A549 (cell line): ENCODE results near the gene DGKA. TPM values are rescaled to one million over a fixed set of nuclear protein-coding genes. Genes with fewer than 3 reads are reported as not detected.

Experiments used
- ATAC-seq, 2 experiments: fragments of 200-7000 bp in 1 of 2; fragments of >200 bp in 1 of 2; cut with Nextera tagmentation in 1 of 2; cut with Tn5 transposase in 1 of 2; 3 replicates each; pipeline versions ENCODE4 v1.8.0 to v1.9.1; 2018 to 2020; ENCODE audit warnings: mild to moderate bottlenecking in 1 of 2, moderate library complexity in 1 of 2
- CTCF ChIA-PET: fragments of 300-600 bp; sonication (Branson Sonifier 250); formaldehyde crosslinking; extraction: SDS; loops from one replicate; lab custom pipeline; 2021; ENCODE audit warnings: antibody characterized with exemption, inconsistent platforms; lab: Yijun Ruan, JAX
- POLR2A ChIA-PET: fragments of 350-600 bp; formaldehyde crosslinking; extraction: SDS; loops from one replicate; lab custom pipeline; 2021; ENCODE audit warnings: antibody characterized with exemption, inconsistent platforms; lab: Yijun Ruan, JAX
- DNase-seq, 2 experiments: peaks; one replicate each; pipeline versions ENCODE4 v3.0.0 to v3.0.0-alpha.2; 2011 to 2016; ENCODE audit warnings: low read depth in 1 of 2, low spot score in 1 of 2
- FAIRE-seq: peaks from 2 replicates; lab custom pipeline; 2011; peaks lifted over from hg19 to GRCh38; lab: Jason Lieb, UNC
- H3K27ac ChIP-seq, 2 experiments: fragments of >200 bp; sonication (Bioruptor Twin); formaldehyde crosslinking; 3 replicates each; pipeline ENCODE4 v1.5.1; 2016 to 2017
- H3K4me1 ChIP-seq: fragments of >200 bp; sonication (Bioruptor Twin); formaldehyde crosslinking; 3 replicates; pipeline ENCODE4 v1.6.1; 2016
- H3K4me2 ChIP-seq: fragments of >200 bp; sonication (Bioruptor Twin); formaldehyde crosslinking; 3 replicates; pipeline ENCODE4 v1.6.1; 2016
- H3K4me3 ChIP-seq: fragments of >200 bp; sonication (Bioruptor Twin); formaldehyde crosslinking; 3 replicates; pipeline ENCODE4 v1.5.1; 2016
- H3K9me3 ChIP-seq: fragments of >200 bp; sonication (Bioruptor Twin); formaldehyde crosslinking; 3 replicates; pipeline ENCODE4 v1.6.1; 2016
- ATOH8 ChIP-seq: fragments of 250-450 bp; sonication (Bioruptor Pico); IDR thresholded peaks from 2 replicates; pipeline ENCODE4 v1.5.0; 2020; ENCODE audit warnings: low read depth, mild to moderate bottlenecking, moderate library complexity
- BHLHE40 ChIP-seq: IDR thresholded peaks from 2 replicates; pipeline ENCODE4 v1.6.1; 2012; ENCODE audit warnings: low read depth, low read length, inconsistent platforms
- CBX8 ChIP-seq: fragments of 200-600 bp; sonication (generic); IDR thresholded peaks from 2 replicates; pipeline ENCODE4 v1.6.1; 2016
- CEBPB ChIP-seq, 2 experiments: fragments of >200 bp in 1 of 2; sonication (Bioruptor Twin) in 1 of 2; formaldehyde crosslinking in 1 of 2; IDR thresholded peaks; 2 replicates each; pipeline ENCODE4 v1.6.1; 2012 to 2016
- CHD2 ChIP-seq: fragments of 150-350 bp; IDR thresholded peaks from 2 replicates; pipeline ENCODE4 v1.6.1; 2014; ENCODE audit warnings: low read length; ENCODE audit not compliant: partially characterized antibody
- ELK1 ChIP-seq: fragments of 150-350 bp; IDR thresholded peaks from 2 replicates; pipeline ENCODE4 v1.6.1; 2014; ENCODE audit warnings: low read depth, mild to moderate bottlenecking, low read length
- ESRRA ChIP-seq: fragments of 150-350 bp; IDR thresholded peaks from 2 replicates; pipeline ENCODE4 v1.6.1; 2014; ENCODE audit warnings: mild to moderate bottlenecking, low read length, borderline replicate concordance
- HES2 ChIP-seq: fragments of >200 bp; sonication (Bioruptor Twin); formaldehyde crosslinking; IDR thresholded peaks from 2 replicates; pipeline ENCODE4 v1.6.1; 2016
- HEYL ChIP-seq: fragments of 250-450 bp; sonication (Bioruptor Pico); IDR thresholded peaks from 2 replicates; pipeline ENCODE4 v1.8.0; 2021; ENCODE audit warnings: mild to moderate bottlenecking, moderate library complexity
- HMGXB4 ChIP-seq: fragments of 250-450 bp; sonication (Bioruptor Pico); IDR thresholded peaks from 2 replicates; pipeline ENCODE4 v1.5.0; 2021; ENCODE audit warnings: mild to moderate bottlenecking, moderate library complexity, borderline replicate concordance
- HOXA7 ChIP-seq: fragments of 250-450 bp; sonication (Bioruptor Pico); IDR thresholded peaks from 2 replicates; pipeline ENCODE4 v1.5.0; 2020; ENCODE audit warnings: mild to moderate bottlenecking, moderate library complexity
- HOXB5 ChIP-seq: fragments of 250-450 bp; sonication (Bioruptor Pico); IDR thresholded peaks from 2 replicates; pipeline ENCODE4 v1.5.0; 2020; ENCODE audit warnings: mild to moderate bottlenecking, moderate library complexity
- JUN ChIP-seq, 2 experiments: fragments of >200 bp; sonication (Bioruptor Twin); formaldehyde crosslinking; IDR thresholded peaks; 2 replicates in 1 of 2; 3 replicates in 1 of 2; pipeline ENCODE4 v1.6.1; 2016 to 2017
- KDM1A ChIP-seq: fragments of 200-600 bp; sonication (generic); IDR thresholded peaks from 2 replicates; pipeline ENCODE4 v1.6.1; 2016; ENCODE audit warnings: low read depth, mild to moderate bottlenecking
- MAZ ChIP-seq: fragments of 150-350 bp; IDR thresholded peaks from 2 replicates; pipeline ENCODE4 v1.6.1; 2014; ENCODE audit warnings: antibody characterized with exemption, low read depth, low read length, borderline replicate concordance
- NR3C1 ChIP-seq: fragments of >200 bp; sonication (Bioruptor Twin); formaldehyde crosslinking; IDR thresholded peaks from 3 replicates; pipeline ENCODE4 v1.6.1; 2017
- PHF8 ChIP-seq: fragments of 200-600 bp; sonication (generic); IDR thresholded peaks from 2 replicates; pipeline ENCODE4 v1.6.1; 2016; ENCODE audit warnings: low read depth, mild to moderate bottlenecking, antibody characterized with exemption, moderate library complexity, borderline replicate concordance
- POLR2A ChIP-seq: IDR thresholded peaks from 2 replicates; pipeline ENCODE4 v1.6.1; 2012; ENCODE audit warnings: mild to moderate bottlenecking, low read length
- RARB ChIP-seq: fragments of 250-450 bp; sonication (Bioruptor Pico); IDR thresholded peaks from 2 replicates; pipeline ENCODE4 v1.8.0; 2021; ENCODE audit warnings: mild to moderate bottlenecking, moderate library complexity
- REST ChIP-seq: fragments of 200-600 bp; sonication (generic); IDR thresholded peaks from 2 replicates; pipeline ENCODE4 v1.6.1; 2016; ENCODE audit warnings: antibody characterized with exemption, mild to moderate bottlenecking, moderate library complexity
- RNF2 ChIP-seq: fragments of 200-600 bp; sonication (generic); IDR thresholded peaks from 2 replicates; pipeline ENCODE4 v1.6.1; 2016; ENCODE audit warnings: low read depth, mild to moderate bottlenecking, antibody characterized with exemption, moderate library complexity, borderline replicate concordance
- ZFP36 ChIP-seq: fragments of 450-650 bp; IDR thresholded peaks from 2 replicates; pipeline ENCODE4 v1.6.1; 2014; ENCODE audit warnings: borderline replicate concordance; ENCODE audit not compliant: partially characterized antibody
- ZNF302 ChIP-seq: fragments of 250-450 bp; sonication (Bioruptor Pico); IDR thresholded peaks from 2 replicates; pipeline ENCODE4 v1.9.0; 2021; ENCODE audit warnings: inconsistent platforms, mild to moderate bottlenecking, moderate library complexity
- WGBS: methylation state at CpG from one replicate; pipeline ENCODE4 v1.1.6; 2017; ENCODE audit errors: missing lambda C conversion rate; 5-methylcytosine and 5-hydroxymethylcytosine counted together
- polyA plus RNA-seq, 4 experiments: library from polyadenylated mRNA; depleted of rRNA in 3 of 4; stranded (reverse); fragments of >200 nt; fragmentation: RNase III in 1 of 4; extraction: RNeasy Plus Mini Kit Qiagen cat#74134 plus additional on column Dnase treatment in 1 of 4; gene quantifications; 2 replicates in 3 of 4; 3 replicates in 1 of 4; pipeline ENCODE4 v1.2.3, GENCODE V29; 2011 to 2017

Gene DGKA
- polyA plus RNA-seq, 2 of the 4 experiments (the other 2 are of a cell fraction), result 21.0 to 24.7 TPM

- no peak for TF ChIP-seq ZNF302
- TF ChIP-seq CBX8, result no peak
- TF ChIP-seq JUN (IDR thresholded peaks at IDR 0.05), result no peak
- TF ChIP-seq HEYL (CRISPR knock-in tag), result no peak
- TF ChIP-seq HOXA7 (CRISPR knock-in tag), result no peak
- no peak for FAIRE-seq
- CTCF ChIA-PET, result interaction anchor here (1.0 kb wide), 1 partner anchor 25 kb away, joined by 3 read pairs; no protein-coding TSS in a partner anchor
- POLR2A ChIA-PET, result no interaction called here
- H3K4me3 ChIP-seq, result no peak overlapping the region
- no peaks in the 10 kb centered on the region for H3K4me1 ChIP-seq
- 64% methylated on average over 4 of the region's 4 CpGs for WGBS
- H3K27ac ChIP-seq, result no peak overlapping the region
- no peaks in the 10 kb centered on the region for H3K9me3 ChIP-seq
- ATAC-seq, result no peak
- DNase-seq, result no peak
- H3K4me2 ChIP-seq, result no peak overlapping the region
These were observed 39.7 kb upstream of the DGKA start for GRCh38 chr12:55891310-55891709.

GRCh38 chr12:55893723-55894122 is 37.2 kb upstream of the DGKA start:
- WGBS, result 91% methylated on average over 1 of the region's 1 CpG
- ChIA-PET CTCF (no interaction called here), POLR2A (no interaction called here)
- H3K4me3 ChIP-seq, result no peak overlapping the region
- ATAC-seq (no peak), FAIRE-seq (no peak), DNase-seq (no peak)
- no peak for TF ChIP-seq CEBPB (IDR thresholded peaks at IDR 0.05)
- no peak for TF ChIP-seq NR3C1
- no peak for TF ChIP-seq RARB (CRISPR knock-in tag)
- TF ChIP-seq ATOH8 (CRISPR knock-in tag), result no peak
- TF ChIP-seq BHLHE40, result no peak
- TF ChIP-seq HES2, result no peak
- TF ChIP-seq POLR2A, result no peak
- no peak for TF ChIP-seq CHD2
- TF ChIP-seq ELK1, result no peak
- no peak for TF ChIP-seq PHF8
- H3K27ac ChIP-seq, result no peak overlapping the region
- H3K4me2 ChIP-seq, result no peak overlapping the region
- no peaks in the 10 kb centered on the region for H3K4me1 ChIP-seq
- no peaks in the 10 kb centered on the region for H3K9me3 ChIP-seq

- TF ChIP-seq KDM1A (no peak), HOXA7 (CRISPR knock-in tag) (no peak)
- ChIA-PET POLR2A (no interaction called here), CTCF (interaction anchor here (1.1 kb wide), 2 partner anchors 28 to 42 kb away, joined by 3 to 4 read pairs; no protein-coding TSS in a partner anchor)
- Histone ChIP-seq H3K4me1 (no peaks in the 10 kb centered on the region), H3K4me3 (no peak overlapping the region), H3K4me2 (no peak overlapping the region), H3K9me3 (no peaks in the 10 kb centered on the region), H3K27ac (no peak overlapping the region)
- no peak for FAIRE-seq
- DNase-seq, result no peak
- ATAC-seq, result peak in 1 of 2 experiments; percentile 44; a peak in 3 of 6 replicates
- WGBS, result 61% methylated on average over 2 of the region's 2 CpGs
These were observed 31.9 kb upstream of the DGKA start for GRCh38 chr12:55899082-55899481.

- ATAC-seq (peak; percentile 24 to 30; a peak in 1 of 6 replicates), DNase-seq (no peak), FAIRE-seq (no peak)
- Histone ChIP-seq H3K4me1 (peaks cover 6% of the 10 kb centered on the region; the same call in 2 of the 3 replicates), H3K4me2 (no peak overlapping the region), H3K4me3 (no peak overlapping the region), H3K27ac (no peak overlapping the region), H3K9me3 (no peaks in the 10 kb centered on the region)
- ChIA-PET POLR2A (interaction anchor here (0.8 kb wide), 1 partner anchor 72 kb away, joined by 5 read pairs; the partner anchor contains the start of gene DNAJC14), CTCF (no interaction called here)
- WGBS, result 95% methylated on average over 7 of the region's 7 CpGs
- TF ChIP-seq MAZ (no peak), HOXA7 (CRISPR knock-in tag) (no peak), KDM1A (no peak), ZFP36 (no peak), HMGXB4 (no peak), ESRRA (no peak), REST (no peak), HOXB5 (CRISPR knock-in tag) (no peak), RNF2 (no peak)
These were observed 29.0 kb upstream of the DGKA start for GRCh38 chr12:55901881-55902490.
